Inferior parietal cortex (tissue), 1 donor: ENCODE measurements around the gene PLXNA3.

Experiments used
- DNase-seq: peaks from one replicate; pipeline ENCODE4 v3.0.0-alpha.2; 2016; ENCODE audit errors: extremely low spot score

PLXNA3 gene

GRCh38 chrX:154458954-154459778 is 1.1 kb downstream of the PLXNA3 start:
- DNase-seq: no peak

GRCh38 chrX:154459832-154460231 is 1.8 kb downstream of the PLXNA3 start:
- DNase-seq: no peak

- DNase-seq: no peak
Observed at GRCh38 chrX:154460326-154460725, 2.2 kb downstream of the PLXNA3 start.

- DNase-seq: no peak
Observed at GRCh38 chrX:154462396-154462795, 4.3 kb downstream of the PLXNA3 start.

- no peak for DNase-seq
Observed at GRCh38 chrX:154463611-154464220, 5.6 kb downstream of the PLXNA3 start.

GRCh38 chrX:154464806-154465365 is 6.8 kb downstream of the PLXNA3 start:
- no peak for DNase-seq

- no peak for DNase-seq
Observed at GRCh38 chrX:154465601-154466000, 7.5 kb downstream of the PLXNA3 start.

GRCh38 chrX:154466036-154466435 is 8.0 kb downstream of the PLXNA3 start:
- DNase-seq: no peak

GRCh38 chrX:154466907-154467306 is 8.8 kb downstream of the PLXNA3 start:
- DNase-seq: no peak

GRCh38 chrX:154467556-154467955 is 9.5 kb downstream of the PLXNA3 start:
- no peak for DNase-seq

- DNase-seq: no peak
Observed at GRCh38 chrX:154468217-154468616, 10.1 kb downstream of the PLXNA3 start.

- no peak for DNase-seq
Observed at GRCh38 chrX:154469114-154469513, 11.0 kb downstream of the PLXNA3 start.

- DNase-seq: no peak
Observed at GRCh38 chrX:154469880-154470279, 11.8 kb downstream of the PLXNA3 start.

- DNase-seq: no peak
Observed at GRCh38 chrX:154470434-154470833, 12.4 kb downstream of the PLXNA3 start.

GRCh38 chrX:154470914-154471568 is 13.0 kb downstream of the PLXNA3 start:
- DNase-seq: no peak

GRCh38 chrX:154471839-154472684 is 14.0 kb downstream of the PLXNA3 start:
- no peak for DNase-seq

- no peak for DNase-seq
Observed at GRCh38 chrX:154472685-154473632, 14.9 kb downstream of the PLXNA3 start.

GRCh38 chrX:154473683-154474082 is 15.6 kb downstream of the PLXNA3 start:
- DNase-seq: no peak

GRCh38 chrX:154476821-154477220 is 18.7 kb downstream of the PLXNA3 start:
- no peak for DNase-seq

GRCh38 chrX:154477891-154478477 is 19.9 kb downstream of the PLXNA3 start:
- DNase-seq: no peak
